ENCODE data around the gene TMPRSS4.
"Not testable (repeated sequence)": the region's sequence is repeated elsewhere in the genome, so short reads cannot be mapped to it uniquely, and the experiment has no call there.

TMPRSS4 gene

GRCh38 chr11:118057251-118058145 lies 19.4 kb upstream of the TMPRSS4 start:
- DNase-seq: peak; percentile 8

GRCh38 chr11:118058311-118059245 lies 18.3 kb upstream of the TMPRSS4 start:
- no peak for DNase-seq

GRCh38 chr11:118059246-118059940 lies 17.5 kb upstream of the TMPRSS4 start:
- DNase-seq: no peak

GRCh38 chr11:118060081-118060661 lies 16.7 kb upstream of the TMPRSS4 start:
- no peak for DNase-seq

- DNase-seq: no peak
Measured at GRCh38 chr11:118060869-118061268, 16.0 kb upstream of the TMPRSS4 start.

- DNase-seq: no peak
Measured at GRCh38 chr11:118061586-118062125, 15.2 kb upstream of the TMPRSS4 start.

GRCh38 chr11:118062181-118062580 lies 14.7 kb upstream of the TMPRSS4 start:
- not testable (repeated sequence) for DNase-seq

- not testable (repeated sequence) for DNase-seq
Measured at GRCh38 chr11:118062631-118063030, 14.2 kb upstream of the TMPRSS4 start.

GRCh38 chr11:118064956-118065355 lies 11.9 kb upstream of the TMPRSS4 start:
- DNase-seq: no peak

- DNase-seq: no peak
Measured at GRCh38 chr11:118065384-118065783, 11.5 kb upstream of the TMPRSS4 start.

GRCh38 chr11:118067006-118067405 lies 9.9 kb upstream of the TMPRSS4 start:
- no peak for DNase-seq

GRCh38 chr11:118068206-118068944 lies 8.5 kb upstream of the TMPRSS4 start:
- no peak for DNase-seq

GRCh38 chr11:118068945-118069612 lies 7.8 kb upstream of the TMPRSS4 start:
- DNase-seq: no peak

- DNase-seq: no peak
Measured at GRCh38 chr11:118071416-118072030, 5.4 kb upstream of the TMPRSS4 start.

- no peak for DNase-seq
Measured at GRCh38 chr11:118073554-118073953, 3.3 kb upstream of the TMPRSS4 start.

- DNase-seq: no peak
Measured at GRCh38 chr11:118074091-118074685, 2.7 kb upstream of the TMPRSS4 start.

GRCh38 chr11:118074785-118075184 lies 2.1 kb upstream of the TMPRSS4 start:
- no peak for DNase-seq

GRCh38 chr11:118078911-118079411 lies 2.1 kb downstream of the TMPRSS4 start:
- DNase-seq: no peak

GRCh38 chr11:118079491-118079890 lies 2.6 kb downstream of the TMPRSS4 start:
- no peak for DNase-seq

GRCh38 chr11:118080296-118080695 lies 3.4 kb downstream of the TMPRSS4 start:
- no peak for DNase-seq
